ENCODE results near the gene SLC9A9.
"Not testable (repeated sequence)": the region's sequence is repeated elsewhere in the genome, so short reads cannot be mapped to it uniquely, and the experiment has no call there.

Gene SLC9A9

DNA sequence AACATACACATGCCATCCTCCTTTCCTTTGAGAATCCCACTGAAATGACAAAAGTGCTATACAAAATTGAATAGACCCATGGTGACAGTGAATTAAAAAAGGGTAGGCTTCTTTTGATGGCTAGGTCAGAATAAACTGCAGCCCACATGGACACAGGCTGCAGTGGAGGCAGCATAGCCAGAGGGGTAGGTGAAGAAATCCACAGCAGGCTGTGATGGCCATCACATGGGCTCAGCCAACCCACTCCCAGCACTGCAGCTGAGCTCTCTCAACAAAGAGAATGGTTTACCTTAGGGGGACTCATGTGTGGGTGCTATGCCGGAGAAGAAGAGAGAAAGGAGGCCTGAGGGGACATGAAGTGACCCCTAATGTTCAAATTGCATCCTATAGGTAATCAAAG is 397.6 kb downstream of the SLC9A9 start:
- DNase-seq (ENCODE audit: low spot score) = no peak

DNA sequence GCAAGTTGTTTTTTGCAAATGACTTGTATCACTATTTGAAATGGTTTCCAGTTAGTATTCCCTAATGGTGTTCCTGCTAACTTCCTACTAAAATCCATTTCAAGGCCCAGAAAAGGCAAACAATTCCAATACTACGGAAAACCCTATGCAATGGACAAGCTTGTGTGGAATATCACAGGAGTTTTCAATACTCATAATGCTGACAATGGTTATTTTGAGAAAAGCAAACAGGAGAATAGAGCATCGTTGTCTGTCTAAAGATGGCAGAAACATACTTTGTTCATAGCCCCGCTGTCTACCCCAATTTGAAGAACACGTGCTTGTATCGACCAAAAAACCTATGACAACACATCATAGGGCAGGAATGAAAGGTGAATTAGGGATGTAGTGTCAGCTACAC is 400.8 kb downstream of the SLC9A9 start:
- DNase-seq (ENCODE audit: low spot score) = no peak

DNA sequence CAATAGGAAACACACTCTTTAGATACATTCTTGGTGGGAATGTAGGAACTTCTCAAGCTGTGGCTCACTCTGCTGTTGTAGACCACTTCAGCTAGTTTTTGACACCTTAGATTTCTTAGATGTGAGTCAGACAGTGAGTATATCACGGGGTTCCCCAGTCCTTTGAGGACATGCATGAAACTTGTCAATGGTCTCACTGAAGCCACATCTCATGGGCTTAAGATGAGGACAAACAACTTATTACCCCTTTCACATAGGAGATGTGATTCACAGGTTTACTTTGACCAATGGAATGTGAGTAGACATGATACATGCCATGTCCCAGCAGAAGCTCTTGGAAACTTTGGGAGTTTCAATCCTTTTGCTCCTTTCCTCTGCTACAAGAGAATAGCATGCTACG is 403.1 kb downstream of the SLC9A9 start:
- no peak for DNase-seq (ENCODE audit: low spot score)

DNA sequence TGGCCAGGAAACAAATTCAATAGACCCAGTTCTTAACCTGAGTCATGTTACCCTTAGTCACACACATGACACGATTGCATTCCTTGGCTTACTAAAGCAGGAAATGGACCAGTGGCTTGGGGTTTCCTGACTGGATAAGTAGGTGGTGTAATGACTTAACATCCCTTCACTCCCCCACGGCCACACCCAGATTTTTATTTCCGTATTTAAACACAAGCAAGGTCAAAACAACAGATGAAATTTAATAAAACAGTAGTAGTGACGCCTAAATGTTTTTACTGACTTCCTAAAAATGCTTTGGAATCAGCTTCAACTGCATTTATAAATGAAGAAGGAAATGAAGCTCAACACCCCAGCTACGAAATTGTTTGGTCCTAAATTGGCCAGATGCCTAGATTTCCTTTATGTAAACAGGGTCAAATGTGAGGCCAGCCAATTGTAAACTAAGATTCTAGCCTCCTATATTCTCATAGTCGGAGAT is 404.4 kb downstream of the SLC9A9 start:
- DNase-seq (ENCODE audit: low spot score) = no peak

DNA sequence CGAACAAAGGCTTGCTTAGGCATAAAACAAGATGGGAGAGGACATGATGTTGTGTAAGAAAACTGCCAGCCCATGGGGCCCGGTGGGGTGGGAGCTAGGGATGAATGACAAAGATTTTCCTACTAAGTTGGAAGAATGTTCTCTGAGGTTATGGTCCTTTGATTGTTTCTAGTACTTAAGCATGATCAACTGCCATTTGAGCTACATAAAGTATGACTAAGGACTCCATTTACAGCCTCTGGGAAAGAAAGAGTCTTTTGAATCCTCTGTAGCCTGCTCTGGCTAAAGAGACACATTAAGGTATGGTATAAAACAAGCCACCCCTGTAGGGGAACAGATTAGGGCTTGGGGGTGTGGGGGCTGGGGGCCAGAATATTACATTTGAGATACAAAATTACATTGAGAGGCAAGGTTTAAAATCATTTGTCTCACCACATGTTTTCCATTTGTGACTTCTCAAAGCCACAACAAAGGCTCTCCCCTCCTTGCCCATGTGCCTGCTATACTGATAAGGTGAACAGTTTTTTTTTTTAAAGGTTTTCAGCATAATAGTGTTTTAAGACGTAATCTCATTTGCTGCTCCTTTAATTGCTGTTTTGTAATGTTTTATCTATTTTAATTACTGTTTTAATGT is 405.3 kb downstream of the SLC9A9 start:
- no peak for DNase-seq (ENCODE audit: low spot score)

DNA sequence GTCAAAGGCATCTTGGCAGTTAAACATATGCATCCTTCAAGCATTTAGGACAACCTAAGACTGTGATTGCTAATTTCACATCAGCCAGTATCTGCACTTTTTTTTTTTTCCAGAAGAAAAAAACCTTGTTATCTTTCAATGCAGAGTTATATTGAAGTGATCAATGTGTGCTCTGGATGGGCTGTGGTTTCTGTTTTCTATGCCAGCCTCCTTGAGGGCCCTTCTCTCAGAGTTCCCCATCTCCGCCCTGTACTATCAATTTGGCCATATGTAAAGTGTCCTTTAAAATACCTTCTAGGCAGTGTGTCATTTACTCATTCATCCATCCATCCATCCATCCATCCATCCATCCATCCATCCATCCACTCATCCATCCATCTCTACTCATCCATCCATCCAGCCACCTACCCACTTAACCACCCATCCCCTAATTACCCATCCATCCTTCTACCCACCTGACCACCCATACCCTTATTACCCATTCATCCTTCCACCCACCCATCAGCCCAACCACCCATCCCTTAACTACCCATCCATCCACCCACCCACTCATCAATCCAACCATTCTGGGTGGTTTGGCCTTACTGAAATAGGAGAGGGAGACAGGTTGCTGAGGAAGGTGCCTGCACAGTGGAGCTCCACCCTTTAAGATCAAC is 406.6 kb downstream of the SLC9A9 start:
- no peak for DNase-seq (ENCODE audit: low spot score)

DNA sequence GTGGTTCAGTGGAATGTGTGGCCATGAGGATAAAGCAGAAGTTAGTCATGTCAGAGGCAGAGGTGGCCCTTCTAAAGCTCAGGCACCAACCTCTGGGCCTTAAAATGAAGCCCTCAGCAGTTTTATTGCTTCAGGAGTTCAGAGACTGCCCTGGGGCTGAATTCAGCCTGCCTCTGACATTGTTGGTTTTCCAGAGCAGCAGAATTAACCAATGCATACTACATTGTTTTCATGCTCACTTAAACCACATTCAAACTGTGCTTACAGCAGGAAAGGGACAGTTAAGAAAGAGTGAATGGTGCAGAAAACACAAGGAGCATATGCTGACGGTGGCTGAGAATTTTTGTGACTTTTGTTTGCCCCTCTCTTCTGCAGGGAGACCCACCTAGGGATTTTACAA is 408.5 kb downstream of the SLC9A9 start:
- DNase-seq (ENCODE audit: low spot score) = no peak

DNA sequence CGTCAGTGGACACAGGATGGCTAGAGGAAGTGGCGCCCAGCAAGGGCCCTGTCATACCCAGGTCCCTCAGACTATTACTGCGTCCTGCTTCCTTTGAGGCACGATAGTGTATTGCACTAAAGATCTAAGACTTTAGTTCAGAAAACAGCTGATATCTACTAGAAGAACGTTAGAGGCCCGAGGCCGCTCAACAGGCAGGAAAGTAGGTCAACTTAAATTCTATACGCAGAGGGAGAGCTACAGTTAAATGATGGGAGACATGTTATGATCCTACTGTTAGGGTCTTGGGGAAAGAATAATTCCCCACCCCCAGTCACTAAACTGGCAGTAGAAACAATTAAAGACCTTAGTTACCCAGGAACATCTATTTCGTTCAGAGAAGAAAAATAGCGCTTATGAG is 410.9 kb downstream of the SLC9A9 start:
- no peak for DNase-seq (ENCODE audit: low spot score)

DNA sequence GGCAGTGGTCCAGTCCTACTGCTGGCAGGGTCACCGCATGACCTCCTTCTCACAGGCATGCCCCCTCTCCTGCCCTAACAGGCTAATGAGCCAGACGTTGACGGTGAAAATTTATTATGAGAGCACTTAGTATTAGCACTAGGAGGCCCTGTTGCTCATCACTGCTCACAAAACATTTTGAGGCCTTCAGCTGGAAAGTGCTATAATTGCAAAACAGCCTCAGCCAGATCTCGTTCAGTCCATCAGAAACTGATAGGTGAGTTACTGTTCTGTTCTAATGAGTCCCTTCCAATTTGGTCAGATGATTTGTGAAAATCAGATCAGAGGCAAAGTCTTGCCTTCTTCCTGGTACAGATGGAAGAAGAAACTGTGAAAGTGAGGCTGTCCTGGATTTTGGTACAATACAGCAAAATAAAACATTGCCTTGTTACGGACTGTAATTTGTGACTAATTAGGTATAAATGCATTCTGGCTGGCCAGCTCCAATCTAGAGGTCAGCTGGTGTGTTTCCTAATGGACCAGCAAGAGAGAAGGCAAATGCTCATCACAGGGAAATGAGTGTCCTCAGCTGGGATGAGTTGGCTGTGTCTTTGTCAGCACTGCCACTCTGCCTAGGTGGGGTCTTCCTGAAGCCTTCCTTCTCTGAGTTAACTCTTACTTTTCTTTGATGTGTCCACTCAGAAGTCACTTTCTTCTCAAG is 411.9 kb downstream of the SLC9A9 start:
- no peak for DNase-seq (ENCODE audit: low spot score)

DNA sequence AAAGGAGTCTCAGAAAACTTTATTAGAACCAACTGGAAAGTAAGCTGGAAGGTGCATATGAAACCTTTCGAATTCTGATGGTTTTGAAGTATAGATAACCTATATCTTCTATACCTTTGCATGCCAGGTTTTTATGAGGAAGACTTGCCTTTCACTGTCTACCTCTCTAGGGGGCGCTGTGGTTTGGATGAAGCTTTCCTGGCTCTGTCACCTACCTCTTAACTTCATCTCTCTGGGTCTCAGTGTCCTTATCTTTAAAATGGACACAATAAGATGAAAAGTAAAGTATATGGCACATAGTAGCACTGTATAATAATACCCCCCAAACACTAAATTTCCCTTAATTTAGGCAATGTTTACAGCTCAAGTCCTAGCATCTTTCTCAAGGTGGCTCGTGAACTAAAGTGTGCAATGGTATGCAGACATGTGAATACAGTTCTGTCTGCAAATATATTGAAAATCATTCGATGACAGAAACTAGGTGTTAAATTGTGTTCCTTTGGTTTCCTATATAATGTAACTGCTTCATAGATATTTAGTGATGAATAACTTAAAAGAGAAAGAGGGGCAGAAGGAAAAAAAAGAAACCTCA is 414.4 kb downstream of the SLC9A9 start:
- DNase-seq (ENCODE audit: low spot score) = no peak

DNA sequence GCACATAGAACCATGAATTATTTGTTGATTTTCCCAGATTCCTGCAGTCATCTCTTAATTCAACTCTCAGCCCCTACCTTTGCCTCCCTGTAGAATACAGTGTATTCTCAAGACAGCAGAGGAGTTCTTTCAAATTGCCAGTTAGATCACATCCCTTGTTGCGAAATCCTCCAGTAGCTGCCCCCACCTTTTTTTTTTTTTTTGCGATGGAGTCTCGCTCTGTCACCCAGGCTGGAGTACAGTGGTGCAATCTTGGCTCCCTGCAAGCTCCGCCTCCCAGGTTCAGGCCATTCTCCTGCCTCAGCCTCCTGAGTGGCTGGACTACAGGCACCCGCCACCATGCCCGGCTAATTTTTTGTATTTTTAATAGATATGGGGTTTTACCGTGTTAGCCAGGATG is 417.0 kb downstream of the SLC9A9 start:
- not testable (repeated sequence) for DNase-seq (ENCODE audit: low spot score)

DNA sequence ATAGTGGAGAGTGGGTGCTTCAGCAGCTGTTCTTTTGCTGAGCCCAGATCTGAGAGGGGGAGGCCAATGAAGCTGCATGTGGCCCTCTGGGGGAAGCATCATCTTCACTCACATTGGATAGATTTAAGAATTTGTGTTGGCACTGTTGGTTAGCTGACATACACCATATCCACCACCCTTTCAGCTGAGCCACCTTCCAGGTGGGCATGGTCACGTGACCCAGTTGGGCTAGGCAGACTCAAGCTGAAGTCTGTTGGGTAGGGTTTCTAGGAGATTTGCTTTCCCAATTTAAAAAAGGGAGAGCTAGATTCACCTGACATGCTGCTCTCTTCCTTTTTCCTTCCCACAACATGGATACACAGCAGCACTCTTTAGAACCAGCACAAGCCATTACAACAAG is 417.7 kb downstream of the SLC9A9 start:
- no peak for DNase-seq (ENCODE audit: low spot score)

DNA sequence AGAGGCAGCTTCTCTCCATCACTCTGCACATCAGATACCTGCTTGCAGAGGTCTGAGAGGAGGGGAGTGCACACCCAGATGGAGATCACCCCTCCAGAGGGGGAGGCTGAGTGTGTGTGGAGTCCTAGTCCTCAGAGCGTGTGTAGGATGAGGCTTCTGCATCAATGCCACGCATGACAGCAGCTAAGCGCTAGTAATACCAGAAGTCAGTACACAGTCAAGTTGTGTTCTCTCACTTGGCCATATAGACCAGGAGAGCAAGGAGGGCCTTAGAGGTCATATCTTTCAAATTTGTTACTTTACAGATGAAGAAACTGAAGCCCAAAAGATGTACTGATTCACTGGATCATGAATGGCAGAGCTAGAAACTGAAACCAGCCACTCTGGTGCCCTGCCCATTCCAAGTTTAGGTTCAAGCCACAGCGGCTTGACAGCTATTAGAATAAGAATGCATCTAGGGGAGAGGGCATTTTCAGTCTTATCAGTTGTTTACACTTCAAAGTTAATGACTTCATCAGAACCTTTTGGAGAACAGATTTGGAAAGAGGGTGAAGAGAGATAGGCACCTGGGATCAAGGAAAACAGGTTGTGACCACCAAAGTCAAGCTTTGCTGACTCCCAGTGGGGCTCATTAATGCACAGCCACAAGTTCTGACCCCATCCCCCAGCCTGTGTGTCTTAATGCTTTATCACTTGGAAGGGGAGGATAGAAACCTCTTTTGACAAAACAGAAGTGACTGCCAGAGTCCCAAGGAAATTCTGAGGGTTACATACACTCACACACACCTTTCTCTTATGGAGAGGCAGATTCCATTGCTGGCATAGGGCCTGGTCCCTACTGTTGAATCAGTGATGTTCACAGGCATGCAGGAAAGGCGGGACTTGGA is 418.4 kb downstream of the SLC9A9 start:
- no peak for DNase-seq (ENCODE audit: low spot score)

DNA sequence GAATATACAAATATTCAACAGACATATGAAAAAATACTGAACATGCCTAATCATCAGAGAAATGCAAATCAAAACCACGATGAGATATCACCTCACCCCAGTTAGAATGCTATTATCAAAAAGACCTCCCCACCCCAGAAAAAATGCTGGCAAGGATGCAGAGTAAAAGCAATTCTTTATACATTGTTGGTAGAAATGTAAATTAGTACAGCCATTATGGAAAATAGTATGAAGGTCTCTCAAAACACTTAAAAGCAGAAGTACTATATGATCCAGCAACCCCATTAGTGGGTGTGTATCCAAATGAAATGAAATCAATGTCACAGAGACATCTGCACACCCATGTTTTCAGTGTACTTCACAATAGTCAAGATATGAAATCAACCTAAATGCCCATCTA is 420.0 kb downstream of the SLC9A9 start:
- no peak for DNase-seq (ENCODE audit: low spot score)

DNA sequence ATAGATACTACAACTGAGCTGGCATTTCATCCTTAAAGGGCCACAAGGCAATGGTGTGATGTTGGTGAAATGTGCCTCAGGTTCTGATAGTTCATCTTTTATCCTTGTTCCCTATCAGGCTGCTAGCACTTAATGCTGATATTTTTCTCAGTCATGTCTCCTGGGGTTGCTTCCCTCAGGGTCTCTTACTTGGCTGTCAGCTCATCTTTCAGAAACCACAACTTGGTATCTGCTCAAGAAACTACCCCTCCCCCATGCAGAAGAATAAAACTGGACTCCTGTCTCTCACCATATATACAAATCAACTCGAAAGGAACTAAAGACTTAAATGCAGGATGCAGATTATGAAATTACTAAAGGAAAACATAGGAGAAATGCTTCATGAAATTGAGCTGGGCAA is 420.6 kb downstream of the SLC9A9 start:
- no peak for DNase-seq (ENCODE audit: low spot score)

DNA sequence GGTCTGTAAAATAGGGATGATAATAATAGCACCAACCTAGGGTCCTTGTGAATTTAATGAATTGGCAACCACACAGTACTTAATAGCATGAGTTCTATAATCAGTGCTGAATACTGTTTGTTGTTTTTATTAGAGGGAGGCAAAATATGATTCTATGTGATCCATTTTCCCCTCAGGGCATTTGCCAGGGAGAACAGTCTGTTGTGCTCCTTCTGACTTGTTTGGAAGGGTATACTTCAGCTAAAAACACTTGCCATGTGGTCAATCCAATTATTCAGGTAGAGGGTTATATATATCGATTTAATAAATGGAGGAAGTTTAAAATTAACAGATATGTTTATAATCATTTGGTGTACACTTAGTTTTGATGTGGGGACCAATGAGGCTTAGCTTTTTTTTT is 423.4 kb downstream of the SLC9A9 start:
- DNase-seq (ENCODE audit: low spot score) = no peak

DNA sequence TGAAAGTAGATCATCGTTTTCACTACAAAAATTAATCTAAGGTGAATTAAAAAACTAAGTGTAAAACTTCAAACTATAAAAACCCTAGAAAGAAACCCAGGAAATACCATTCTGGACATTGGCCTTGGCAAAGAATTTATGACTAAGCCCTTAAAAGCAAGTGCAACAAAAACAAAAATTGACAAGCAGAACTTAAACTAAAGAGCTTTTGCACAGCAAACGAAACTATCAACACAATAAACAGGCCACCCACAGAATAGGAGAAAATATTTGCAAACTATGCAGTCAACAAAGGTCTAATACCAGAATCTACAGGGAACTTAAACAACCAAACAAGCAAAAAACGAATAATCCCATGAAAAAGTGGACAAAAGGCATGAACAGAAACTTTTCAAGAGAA is 426.7 kb downstream of the SLC9A9 start:
- no peak for DNase-seq (ENCODE audit: low spot score)

DNA sequence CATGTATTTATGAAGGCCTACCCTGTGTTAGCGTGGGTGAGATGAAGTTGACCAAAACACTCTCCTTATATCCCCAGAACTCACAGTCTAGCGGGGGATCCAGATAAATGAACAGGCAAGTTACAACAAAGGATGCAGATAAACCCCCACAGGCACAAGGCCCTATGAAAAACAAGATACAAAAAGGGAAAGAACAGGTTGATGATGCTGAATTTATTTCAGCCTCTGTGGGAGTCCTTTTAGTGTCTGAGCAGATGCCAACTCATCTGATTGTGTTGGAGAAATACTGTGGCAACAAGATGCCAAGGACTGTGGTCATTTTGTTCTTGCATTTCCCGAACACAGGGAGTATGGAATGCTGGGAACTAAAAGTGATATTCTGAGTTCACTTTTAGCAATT is 428.7 kb downstream of the SLC9A9 start:
- no peak for DNase-seq (ENCODE audit: low spot score)

DNA sequence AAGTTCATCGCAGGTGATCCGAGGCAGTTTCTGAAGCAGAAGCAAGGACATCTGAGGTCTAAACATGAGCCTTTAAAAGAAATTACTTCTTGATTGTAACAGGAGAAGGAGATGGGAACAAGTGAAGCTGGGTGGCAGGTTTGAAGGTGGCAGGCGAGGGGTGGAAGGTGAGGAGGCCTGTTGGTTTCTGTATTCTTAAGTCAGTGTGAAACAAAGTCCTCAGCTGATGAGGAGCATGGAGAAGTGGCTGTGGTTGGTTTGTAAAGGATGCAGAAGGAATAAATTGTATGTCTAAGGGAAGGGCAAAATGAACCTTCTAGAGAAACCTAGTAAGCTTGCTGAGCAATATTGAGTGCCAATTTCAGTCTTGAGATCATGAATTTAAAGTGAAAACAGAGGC is 429.9 kb downstream of the SLC9A9 start:
- DNase-seq (ENCODE audit: low spot score) = no peak

DNA sequence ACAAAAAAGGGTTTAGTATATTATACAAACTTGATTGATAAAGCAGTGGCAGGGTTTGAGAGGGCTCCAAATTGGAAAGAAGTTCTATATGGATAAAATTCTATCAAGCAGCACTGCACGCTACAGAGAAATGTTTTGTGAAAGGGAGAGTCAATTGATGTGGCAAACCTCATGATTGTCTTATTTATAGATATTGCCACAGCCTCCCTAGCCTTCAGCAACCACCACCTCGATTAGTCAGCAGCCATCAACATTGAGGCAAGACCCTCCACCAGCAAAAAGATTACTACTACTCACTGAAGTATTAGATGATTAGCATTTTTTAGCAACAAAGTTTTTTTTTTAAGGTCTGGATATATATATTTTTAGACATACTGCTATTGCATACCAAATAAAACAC is 432.0 kb downstream of the SLC9A9 start:
- DNase-seq (ENCODE audit: low spot score) = no peak

DNA sequence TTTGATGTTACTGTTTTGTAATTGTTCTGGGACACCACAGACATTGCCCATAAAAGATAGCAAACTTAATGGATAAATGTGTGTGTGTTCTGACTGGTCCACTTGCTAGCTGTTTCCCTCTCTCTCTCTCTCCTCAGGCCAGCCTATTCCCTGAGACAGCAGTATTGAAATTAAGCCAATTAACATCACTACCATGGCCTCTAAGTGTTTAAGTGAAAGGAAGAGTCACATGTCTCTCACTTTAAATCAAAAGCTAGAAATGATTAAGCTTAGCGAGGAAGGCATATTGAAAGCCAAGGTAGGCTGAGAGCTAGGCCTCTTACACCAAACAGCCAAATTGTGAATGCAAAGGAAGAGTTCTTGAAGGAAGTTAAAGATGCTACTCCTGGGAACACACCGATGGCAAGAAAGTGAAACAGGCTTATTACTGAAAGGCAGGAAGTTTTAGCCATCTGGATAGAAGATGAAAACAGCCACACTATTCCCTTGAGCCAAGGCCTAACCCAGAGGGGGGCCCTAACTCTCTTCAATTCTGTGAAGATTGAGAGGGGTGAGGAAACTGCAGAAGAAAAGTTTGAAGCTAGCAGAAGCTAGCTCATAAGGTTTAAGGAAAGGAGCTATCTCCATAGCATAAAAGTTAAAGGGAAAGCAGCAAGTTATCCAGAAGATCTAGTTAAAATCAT is 433.6 kb downstream of the SLC9A9 start:
- DNase-seq (ENCODE audit: low spot score) = no peak

Data from left forelimb (tissue), 1 donor.